HCT116 (cell line): Measurements from ENCODE around the gene TDRD9. TPM values are rescaled to one million over a fixed set of nuclear protein-coding genes. Genes with fewer than 3 reads are reported as not detected.

Experiments used
- ATAC-seq: fragments of 200-7000 bp; cut with Tn5 transposase; 2 replicates; pipeline ENCODE4 v1.9.1; 2020; ENCODE audit warnings: mild to moderate bottlenecking, moderate library complexity
- BruUV-seq: library from RNA; stranded (reverse); fragments of 400-500 nt; replicated peaks from 2 replicates; lab custom pipeline; 2021; lab: Mats Ljungman, UMichigan
- CTCF ChIA-PET: fragments of 300-600 bp; sonication (Branson Sonifier 250); formaldehyde crosslinking; loops from one replicate; lab custom pipeline; 2021; ENCODE audit warnings: antibody characterized with exemption; lab: Charles Lee
- POLR2A ChIA-PET: fragments of 300-600, 350-600 bp; sonication (Branson Sonifier 250); formaldehyde crosslinking; loops from one replicate; lab custom pipeline; 2021; ENCODE audit warnings: antibody characterized with exemption; lab: Charles Lee
- RAD21 ChIA-PET, 2 experiments: fragments of 300-600 bp; sonication (Branson Sonifier 250); formaldehyde crosslinking; loops; one replicate each; lab custom pipeline; 2023; ENCODE audit warnings: low total read pairs in 2 of 2; ENCODE audit not compliant: uncharacterized antibody in 2 of 2, unreplicated experiment in 2 of 2, low non-redundant PET in 1 of 2; lab: Charles Lee
- DNase-seq: peaks from one replicate; pipeline ENCODE4 v3.0.0-alpha.2; 2010; ENCODE audit warnings: low read depth, low spot score
- H2AFZ ChIP-seq: fragments of 200-600 bp; shearing (Covaris generic), sonication (generic); 2 replicates; pipeline ENCODE4 v1.6.1; 2017; ENCODE audit warnings: low read depth, mixed run types, mixed read lengths, antibody characterized with exemption, low read length; ENCODE audit not compliant: poor library complexity, severe bottlenecking
- H3K27ac ChIP-seq: 2 replicates; pipeline ENCODE4 v1.5.1; 2012; ENCODE audit warnings: low read depth, low read length
- H3K27me3 ChIP-seq: fragments of 200-600 bp; sonication (generic); 2 replicates; pipeline ENCODE4 v1.6.1; 2016; ENCODE audit warnings: mixed run types, low read length, mixed read lengths; ENCODE audit not compliant: insufficient read depth
- H3K36me3 ChIP-seq, 2 experiments: fragments of 200-500 bp in 1 of 2; fragments of 200-600 bp in 1 of 2; sonication (Bioruptor generic) in 1 of 2; sonication (generic) in 1 of 2; 2 replicates each; pipeline versions ENCODE4 v1.5.1 to v1.6.1; 2014 to 2016; ENCODE audit warnings: low read length in 2 of 2, inconsistent platforms in 1 of 2, mixed read lengths in 1 of 2, mixed run types in 1 of 2; ENCODE audit not compliant: insufficient read depth in 2 of 2, control insufficient read depth in 1 of 2
- H3K4me1 ChIP-seq, 2 experiments: fragments of 200-600 bp in 1 of 2; sonication (generic) in 1 of 2; 2 replicates each; pipeline versions ENCODE4 v1.5.1 to v1.6.1; 2012 to 2017; ENCODE audit warnings: low read length in 2 of 2, inconsistent platforms in 1 of 2, mild to moderate bottlenecking in 1 of 2, mixed read lengths in 1 of 2, mixed run types in 1 of 2, moderate library complexity in 1 of 2; ENCODE audit not compliant: insufficient read depth in 2 of 2, control insufficient read depth in 1 of 2
- H3K4me2 ChIP-seq: fragments of 200-600 bp; sonication (generic); 2 replicates; pipeline ENCODE4 v1.6.1; 2017; ENCODE audit warnings: mixed run types, low read length, mixed read lengths
- H3K4me3 ChIP-seq, 2 experiments: fragments of 200-600 bp in 1 of 2; sonication (generic) in 1 of 2; replicated peaks in 1 of 2; 2 replicates each; pipeline ENCODE4 v1.5.1; 2011 to 2016; ENCODE audit warnings: low read length in 2 of 2, control low read depth in 1 of 2, low read depth in 1 of 2, mild to moderate bottlenecking in 1 of 2, mixed read lengths in 1 of 2, mixed run types in 1 of 2
- H3K79me2 ChIP-seq: fragments of 200-600 bp; sonication (generic); 2 replicates; pipeline ENCODE4 v1.6.1; 2017; ENCODE audit warnings: mild to moderate bottlenecking, mixed run types, low read length, moderate library complexity, mixed read lengths; ENCODE audit not compliant: insufficient read depth
- H3K9ac ChIP-seq: fragments of 200-600 bp; sonication (generic); 2 replicates; pipeline ENCODE4 v1.6.1; 2016; ENCODE audit warnings: low read length, mixed read lengths
- H3K9me2 ChIP-seq: fragments of 200-600 bp; sonication (generic), shearing (Covaris generic); 2 replicates; pipeline ENCODE4 v1.6.1; 2017; ENCODE audit warnings: mixed run types, mild to moderate bottlenecking, moderate library complexity; ENCODE audit not compliant: insufficient read depth
- H3K9me3 ChIP-seq, 2 experiments: fragments of 200-500 bp in 1 of 2; fragments of 200-600 bp in 1 of 2; sonication (Bioruptor generic) in 1 of 2; sonication (generic) in 1 of 2; 2 replicates each; pipeline ENCODE4 v1.6.1; 2014 to 2017; ENCODE audit warnings: low read length in 2 of 2, mixed read lengths in 2 of 2, inconsistent platforms in 1 of 2, low read depth in 1 of 2, mild to moderate bottlenecking in 1 of 2, mixed run types in 1 of 2, moderate library complexity in 1 of 2; ENCODE audit not compliant: control insufficient read depth in 1 of 2, insufficient read depth in 1 of 2
- H4K20me1 ChIP-seq: fragments of 200-600 bp; sonication (generic), shearing (Covaris generic); 2 replicates; pipeline ENCODE4 v1.6.1; 2017; ENCODE audit warnings: mixed run types, mild to moderate bottlenecking, moderate library complexity; ENCODE audit not compliant: insufficient read depth
- ATF3 ChIP-seq: IDR thresholded peaks from 2 replicates; pipeline ENCODE4 v1.6.1; 2012
- CEBPB ChIP-seq: IDR thresholded peaks from 2 replicates; pipeline ENCODE4 v1.6.1; 2012; ENCODE audit warnings: low read depth
- CTCF ChIP-seq, 3 experiments: fragments of 200-600 bp in 1 of 3; sonication (generic) in 1 of 3; IDR thresholded peaks in 2 of 3; conservative IDR thresholded peaks in 1 of 3; 2 replicates each; pipeline ENCODE4 v1.5.1; 2012 to 2017; ENCODE audit warnings: low read depth in 2 of 3, low read length in 2 of 3, antibody characterized with exemption in 1 of 3, borderline replicate concordance in 1 of 3, control low read depth in 1 of 3, mild to moderate bottlenecking in 1 of 3, mixed read lengths in 1 of 3, mixed run types in 1 of 3, moderate library complexity in 1 of 3; ENCODE audit not compliant: insufficient read depth in 1 of 3
- ELF1 ChIP-seq: IDR thresholded peaks from 2 replicates; pipeline ENCODE4 v1.6.1; 2012; ENCODE audit warnings: low read depth, borderline replicate concordance
- EZH2 ChIP-seq: fragments of 200-600 bp; sonication (generic); IDR thresholded peaks from 2 replicates; pipeline ENCODE4 v1.6.1; 2017; ENCODE audit warnings: antibody characterized with exemption, mixed run types
- EZH2phosphoT487 ChIP-seq: fragments of 200-600 bp; IDR thresholded peaks from 2 replicates; pipeline ENCODE4 v1.6.1; 2018; ENCODE audit warnings: antibody characterized with exemption, borderline replicate concordance
- FOSL1 ChIP-seq: IDR thresholded peaks from 2 replicates; pipeline ENCODE4 v1.6.1; 2012; ENCODE audit warnings: low read depth
- JUND ChIP-seq: IDR thresholded peaks from 2 replicates; pipeline ENCODE4 v1.6.1; 2012
- POLR2A ChIP-seq: IDR thresholded peaks from 2 replicates; pipeline ENCODE4 v1.7.0; 2011; ENCODE audit warnings: borderline replicate concordance; ENCODE audit not compliant: insufficient read depth, insufficient read length; ENCODE audit errors: extremely low read depth
- RAD21 ChIP-seq: IDR thresholded peaks from 2 replicates; pipeline ENCODE4 v1.6.1; 2012; ENCODE audit warnings: low read depth, mild to moderate bottlenecking
- SP1 ChIP-seq: IDR thresholded peaks from 2 replicates; pipeline ENCODE4 v1.6.1; 2012; ENCODE audit warnings: low read depth
- TCF7L2 ChIP-seq: IDR thresholded peaks from 2 replicates; pipeline ENCODE4 v1.7.0; 2011; ENCODE audit warnings: borderline replicate concordance, inconsistent platforms; ENCODE audit not compliant: insufficient read depth, insufficient read length; ENCODE audit errors: extremely low read depth
- YY1 ChIP-seq: IDR thresholded peaks from 2 replicates; pipeline ENCODE4 v1.6.1; 2011; ENCODE audit warnings: low read length, low read depth, moderate library complexity, mild to moderate bottlenecking; ENCODE audit not compliant: insufficient replicate concordance; ENCODE audit errors: extremely low read depth
- ZBTB33 ChIP-seq: IDR thresholded peaks from 2 replicates; pipeline ENCODE4 v1.6.1; 2011; ENCODE audit warnings: mild to moderate bottlenecking, low read length, moderate library complexity; ENCODE audit not compliant: insufficient replicate concordance; ENCODE audit errors: extremely low read depth
- ZFX ChIP-seq: fragments of 450-650 bp; IDR thresholded peaks from 2 replicates; pipeline ENCODE4 v1.6.1; 2017
- ZNF274 ChIP-seq: fragments of 200-500 bp; sonication (Bioruptor generic); IDR thresholded peaks from 2 replicates; pipeline ENCODE4 v1.6.1; 2014; ENCODE audit warnings: mild to moderate bottlenecking, low read depth, low read length, inconsistent platforms
- intact Hi-C: fragments of 100-400 bp; cut with micrococcal nuclease; formaldehyde crosslinking; loops from 2 replicates; pipeline ENCODE4 v1.10.0; 2022
- total RNA-seq: library from RNA; stranded (reverse); gene quantifications from one replicate; pipeline ENCODE4 v1.2.1, GENCODE V29; 2021; ENCODE audit not compliant: unreplicated experiment
- TF ChIP-seq, protein P1 (sequence below): IDR thresholded peaks from 2 replicates; pipeline ENCODE4 v1.6.1; 2012

The TDRD9 gene
- total RNA-seq, 1 experiment from 2014 or later: not detected

GRCh38 chr14:104080376-104081260 lies 152.4 kb downstream of the TDRD9 start:
- ATAC-seq: no peak
- RAD21 ChIA-PET: no interaction called here
- Histone ChIP-seq H3K27me3 (no peaks in the 10 kb centered on the region), H3K4me3 (no peak overlapping the region), H3K9ac (no peak overlapping the region), H3K4me1 (peaks cover 2 to 5% of the 10 kb centered on the region in 2 experiments; a peak in 3 of 4 replicates), H2AFZ (no peak overlapping the region), H3K27ac (no peak overlapping the region), H3K36me3 (no peaks in the 10 kb centered on the region), H3K79me2 (no peaks in the 10 kb centered on the region), H3K9me2 (no peaks in the 10 kb centered on the region), H4K20me1 (no peaks in the 10 kb centered on the region), H3K9me3 (no peaks in the 10 kb centered on the region), H3K4me2 (no peak overlapping the region)
- intact Hi-C loops: no loop called here
- POLR2A ChIA-PET: no interaction called here
- TF ChIP-seq YY1 (no peak), CEBPB (no peak), EZH2phosphoT487 (no peak), ZBTB33 (no peak), ZFX (no peak), SP1 (no peak), JUND (no peak), TCF7L2 (no peak), EZH2 (no peak), CTCF (IDR thresholded peaks at IDR 0.05 in 2 of 3, conservative IDR thresholded peaks at IDR 0.05 in 1 of 3; ENCODE audit: borderline replicate concordance in 1 of 3, insufficient read depth in 1 of 3, low read depth in 2 of 3, low read length in 2 of 3) (no peak), FOSL1 (no peak), POLR2A (no peak), ELF1 (no peak), ZNF274 (no peak), ATF3 (no peak), RAD21 (no peak)
- TF ChIP-seq, protein P1, sequence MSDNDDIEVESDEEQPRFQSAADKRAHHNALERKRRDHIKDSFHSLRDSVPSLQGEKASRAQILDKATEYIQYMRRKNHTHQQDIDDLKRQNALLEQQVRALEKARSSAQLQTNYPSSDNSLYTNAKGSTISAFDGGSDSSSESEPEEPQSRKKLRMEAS: no peak
- no TSS peak for BruUV-seq
- CTCF ChIA-PET: no interaction called here
- DNase-seq: no peak
